GM21825 (cell line): ENCODE data around the gene GRM1.

ENCODE experiments used
- ATAC-seq: cut with Tn5 transposase; IDR thresholded peaks from one replicate; pipeline ENCODE4 v1.9.1; 2021; ENCODE audit warnings: mild to moderate bottlenecking, moderate library complexity; ENCODE audit not compliant: unreplicated experiment

GRM1 gene

DNA sequence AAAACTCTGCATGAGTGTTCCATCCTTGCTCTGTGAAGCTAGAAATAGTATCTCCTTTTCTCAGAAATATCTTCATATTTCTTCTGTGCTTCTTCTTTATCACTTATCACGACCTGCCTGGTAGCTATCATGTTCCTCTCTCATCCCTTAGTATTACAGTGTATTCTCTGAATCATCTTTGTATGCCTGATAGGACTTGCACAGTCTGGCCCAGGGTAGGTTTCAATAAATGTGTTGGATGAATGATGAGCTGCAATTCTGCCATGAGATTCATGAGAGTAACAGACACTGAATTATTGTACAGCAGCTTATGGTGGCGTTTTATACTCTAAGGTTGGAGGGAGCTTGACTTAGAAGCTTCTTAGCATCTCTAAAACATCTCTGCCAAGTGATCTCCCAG, 66.6 kb downstream of the GRM1 start:
- no peak for ATAC-seq

DNA sequence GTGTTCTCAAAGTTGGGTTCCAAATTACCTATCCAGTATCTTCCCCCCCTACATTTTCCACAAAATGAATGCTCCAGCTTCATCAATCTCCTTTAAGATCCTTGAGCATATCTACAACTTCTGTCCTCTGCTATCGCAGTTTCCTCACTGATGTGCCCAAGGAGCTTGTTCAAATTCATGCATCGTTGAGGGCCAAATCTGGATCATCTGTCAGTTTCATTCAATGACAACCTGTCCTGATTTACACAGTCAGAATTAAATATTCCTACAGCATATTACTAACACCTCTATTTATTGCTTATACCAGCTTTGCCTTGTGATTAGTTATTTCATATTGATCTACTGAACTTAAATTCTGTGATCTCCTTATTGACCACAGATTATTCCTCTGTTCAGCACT, 68.7 kb downstream of the GRM1 start:
- no peak for ATAC-seq

DNA sequence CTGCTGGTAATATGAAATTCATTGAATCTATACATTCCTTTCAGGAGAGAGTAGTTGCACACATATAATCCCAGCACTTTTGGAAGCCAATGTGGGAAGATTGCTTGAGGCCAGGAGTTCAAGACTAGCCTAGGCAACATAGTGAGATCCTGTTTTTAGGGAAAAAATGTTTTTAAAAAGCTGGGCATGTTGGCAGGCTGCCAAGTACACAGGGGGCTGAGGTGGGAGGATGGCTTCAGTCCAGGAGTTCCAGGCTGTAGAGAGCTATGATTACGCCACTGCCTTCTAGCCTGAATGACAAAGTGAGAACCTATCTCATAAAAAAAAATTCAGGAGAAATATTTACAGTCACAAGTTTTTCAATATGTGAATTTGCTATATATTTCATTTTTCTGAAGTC, 71.9 kb downstream of the GRM1 start:
- ATAC-seq = no peak

DNA sequence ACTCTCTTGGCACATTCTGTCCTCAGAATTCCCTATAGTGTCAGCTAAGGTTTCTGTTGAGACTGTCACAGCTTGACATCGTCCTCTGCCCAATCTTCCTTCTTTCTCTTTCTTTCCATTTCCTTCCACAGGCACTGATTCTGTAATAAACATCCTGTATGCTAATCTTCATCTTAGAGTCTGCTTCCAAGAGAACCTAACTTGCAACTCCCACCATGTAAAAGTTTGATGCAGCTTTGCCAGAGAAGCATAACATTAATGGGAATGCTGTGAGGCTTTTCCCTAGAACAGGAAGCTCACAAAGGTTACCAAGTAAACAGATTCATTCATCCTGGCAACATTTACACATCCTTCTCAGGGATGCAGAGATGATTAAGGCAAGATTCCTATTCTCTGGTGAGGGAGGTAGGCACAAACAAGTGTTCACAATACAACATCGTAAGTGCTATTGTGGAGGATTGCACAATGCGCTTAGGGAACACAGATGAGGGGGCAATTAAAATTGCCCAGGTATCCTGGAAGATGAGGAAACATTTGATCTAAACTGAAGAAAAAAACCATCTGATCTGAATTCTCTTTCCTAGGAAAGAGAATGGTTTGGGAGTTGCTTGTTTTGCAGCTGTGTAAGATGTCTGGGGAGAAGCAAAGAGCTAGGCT, 74.7 kb downstream of the GRM1 start:
- no peak for ATAC-seq

DNA sequence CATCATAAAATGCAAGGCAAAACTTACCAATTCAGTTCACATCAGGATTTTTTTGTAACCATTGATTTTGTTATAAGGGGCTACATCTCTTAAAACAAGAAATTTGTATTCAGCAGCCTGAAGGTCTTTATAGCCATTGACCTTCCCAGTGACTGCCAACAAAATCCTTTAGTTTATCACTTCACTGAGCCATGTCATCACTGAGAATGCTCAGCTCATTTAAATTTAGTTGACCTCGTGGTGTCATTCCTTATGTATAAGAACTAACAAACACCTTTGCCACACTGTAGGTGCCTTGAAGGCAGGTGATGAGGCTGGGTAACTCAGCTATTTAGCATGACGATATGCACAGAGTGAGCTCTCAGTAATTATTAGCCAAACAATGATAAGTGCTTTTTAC, 77.7 kb downstream of the GRM1 start:
- ATAC-seq = no peak

DNA sequence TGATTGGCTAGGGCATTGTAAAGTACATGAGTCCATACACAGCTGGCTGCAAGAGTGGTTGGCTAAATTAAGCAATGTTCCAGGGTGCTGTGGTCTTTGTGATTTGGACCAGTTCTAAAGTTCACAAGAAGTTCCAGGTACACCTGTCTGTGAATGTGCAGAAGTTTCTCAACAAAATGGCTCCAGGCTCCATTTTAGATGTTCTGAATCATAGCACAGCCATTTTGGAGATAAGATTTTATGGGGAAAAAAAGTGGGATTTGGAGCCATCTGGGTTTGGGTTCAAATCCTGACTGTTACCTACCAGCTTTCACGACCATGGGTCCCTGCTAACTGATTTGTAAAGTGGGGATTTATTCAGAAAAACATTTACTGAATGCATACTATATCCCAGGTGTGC, 82.1 kb downstream of the GRM1 start:
- no peak for ATAC-seq

DNA sequence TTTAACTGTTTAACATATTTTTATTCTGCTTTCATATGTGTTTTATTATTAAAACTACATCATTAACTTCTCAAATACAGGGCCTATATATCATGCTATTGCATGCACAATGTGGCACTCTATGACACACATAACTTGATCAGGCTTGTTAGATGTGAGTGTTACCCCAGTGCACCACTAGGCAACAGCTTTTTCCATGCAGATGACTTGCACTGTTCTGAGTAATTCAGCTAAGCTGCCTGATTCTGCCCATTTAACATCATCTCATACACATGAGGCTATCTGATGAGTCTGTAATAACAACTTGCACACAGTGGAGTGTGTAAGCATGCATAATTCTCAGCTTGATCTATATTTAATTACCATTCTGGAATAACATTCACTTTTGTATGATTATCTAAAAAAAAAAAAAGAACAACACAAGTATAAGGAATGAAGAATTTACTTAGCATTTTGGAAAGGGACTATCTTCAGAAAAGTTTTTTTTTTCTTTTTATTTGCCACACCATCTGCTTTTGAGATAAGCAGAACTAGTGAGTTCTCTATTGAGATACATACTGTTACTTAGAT, 83.1 kb downstream of the GRM1 start:
- no peak for ATAC-seq

DNA sequence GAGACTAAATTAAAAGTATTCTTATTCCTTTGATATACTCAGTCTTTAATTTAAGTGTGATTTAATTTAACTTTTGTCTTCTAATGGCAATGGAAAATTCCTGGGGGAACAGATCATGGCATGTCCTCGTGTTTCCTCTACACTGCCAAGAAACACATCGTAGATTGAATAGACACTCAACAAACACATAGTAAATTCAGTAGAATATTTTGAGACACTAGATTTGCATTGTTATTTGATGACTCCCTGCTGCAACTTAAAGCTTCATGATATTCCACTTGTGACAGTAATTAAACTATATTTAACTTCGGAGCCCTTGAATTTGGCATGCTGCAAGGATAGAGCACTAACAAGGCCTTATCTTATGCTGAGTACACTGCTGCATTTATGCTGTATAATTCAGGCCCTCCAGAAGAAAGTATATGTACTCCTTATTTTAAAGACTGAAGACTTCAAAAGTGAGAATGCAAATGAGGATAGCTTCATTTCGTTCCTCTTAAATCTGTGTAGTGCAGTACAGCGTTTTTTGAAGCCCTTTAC, 84.3 kb downstream of the GRM1 start:
- no peak for ATAC-seq

DNA sequence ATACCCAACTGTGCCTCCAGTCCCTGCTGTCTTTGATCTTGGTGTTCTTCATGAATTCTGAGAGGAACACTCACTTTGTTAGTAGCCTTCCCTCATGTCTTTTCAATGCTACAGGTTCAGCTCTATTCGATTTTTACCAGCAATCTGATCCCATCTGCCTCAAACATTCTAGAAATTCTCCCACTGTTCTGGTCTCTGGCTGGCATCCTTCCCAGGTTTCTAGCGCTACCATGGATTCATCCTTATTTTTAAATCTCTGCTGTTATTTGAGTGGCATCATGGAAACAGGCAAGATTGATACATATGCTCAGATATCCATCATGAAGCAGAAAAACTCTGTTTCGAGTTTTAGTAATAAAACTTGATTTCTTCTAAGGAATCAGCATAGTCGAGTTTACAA, 94.8 kb downstream of the GRM1 start:
- ATAC-seq = no peak

DNA sequence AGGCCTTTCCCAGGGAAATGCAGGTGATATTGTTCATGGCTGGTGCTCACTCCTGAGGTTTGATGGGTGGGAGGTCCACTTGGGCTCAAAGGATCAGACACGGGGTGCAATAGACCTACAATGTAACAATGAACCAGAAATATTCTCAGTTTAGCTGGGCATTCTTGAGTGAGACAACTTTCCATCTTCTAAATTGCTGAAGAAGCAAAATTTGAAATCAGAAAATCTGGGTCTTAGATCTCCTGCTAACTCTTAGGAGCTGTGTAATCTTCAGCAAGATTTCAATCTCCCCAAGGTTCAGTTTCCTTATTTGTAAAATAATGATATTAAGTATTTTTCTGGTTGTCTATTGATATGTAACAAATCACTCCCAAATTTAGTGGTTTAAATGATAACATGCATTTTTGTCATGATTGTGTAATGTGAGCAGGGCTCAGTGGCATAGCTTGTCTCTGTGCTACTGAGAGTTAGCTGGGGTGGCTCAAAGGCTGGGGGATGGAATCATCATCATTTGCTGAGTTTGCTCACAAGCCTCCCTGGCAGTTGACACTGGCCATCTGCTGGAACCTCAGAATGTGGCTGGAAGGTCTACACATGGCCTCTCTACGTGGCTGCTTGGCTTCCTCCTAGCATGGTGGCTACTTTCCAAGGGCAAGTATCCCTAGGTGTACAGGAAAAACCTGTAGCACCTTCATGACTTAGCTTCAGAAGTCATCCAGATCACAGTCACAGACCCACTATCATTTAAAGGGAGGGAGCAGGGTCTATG, 98.8 kb downstream of the GRM1 start:
- no peak for ATAC-seq

DNA sequence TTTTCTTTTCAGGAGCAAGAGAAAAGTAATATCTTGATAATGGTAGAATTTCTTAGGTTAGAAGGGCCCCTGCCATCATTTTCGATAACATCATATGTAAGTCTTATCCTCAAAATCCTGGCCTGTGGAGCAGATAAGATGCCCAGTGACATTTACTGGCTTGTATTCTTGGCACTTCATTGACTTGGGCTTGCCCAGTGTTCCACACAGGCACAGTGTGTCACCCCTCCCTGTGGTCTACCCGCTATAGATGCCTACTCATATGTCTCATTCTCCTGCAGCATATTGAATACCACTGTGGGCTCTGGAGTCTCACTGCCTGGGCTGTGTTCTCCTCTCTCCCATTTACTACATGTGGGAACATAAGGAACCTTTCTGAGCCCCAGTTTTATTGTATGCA, 105.0 kb downstream of the GRM1 start:
- ATAC-seq = no peak

DNA sequence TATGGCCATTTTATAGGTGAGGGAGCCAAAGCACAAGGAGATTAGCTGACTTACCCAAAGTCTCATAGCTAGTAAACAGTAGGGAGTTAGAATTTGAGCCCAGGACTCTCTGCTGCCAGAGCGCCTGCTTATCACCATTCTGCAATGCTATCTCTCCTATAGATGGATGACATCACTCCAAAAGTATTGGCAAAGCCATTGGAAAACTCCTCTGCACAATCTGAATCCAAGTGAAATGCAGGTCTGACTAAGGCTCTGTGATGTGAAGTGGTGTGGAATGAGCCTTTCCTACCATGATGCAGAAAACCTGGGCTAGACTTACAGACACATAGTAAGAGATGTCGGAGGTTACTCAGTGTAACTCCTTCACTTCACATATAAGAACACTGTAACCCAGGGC, 106.3 kb downstream of the GRM1 start:
- no peak for ATAC-seq

DNA sequence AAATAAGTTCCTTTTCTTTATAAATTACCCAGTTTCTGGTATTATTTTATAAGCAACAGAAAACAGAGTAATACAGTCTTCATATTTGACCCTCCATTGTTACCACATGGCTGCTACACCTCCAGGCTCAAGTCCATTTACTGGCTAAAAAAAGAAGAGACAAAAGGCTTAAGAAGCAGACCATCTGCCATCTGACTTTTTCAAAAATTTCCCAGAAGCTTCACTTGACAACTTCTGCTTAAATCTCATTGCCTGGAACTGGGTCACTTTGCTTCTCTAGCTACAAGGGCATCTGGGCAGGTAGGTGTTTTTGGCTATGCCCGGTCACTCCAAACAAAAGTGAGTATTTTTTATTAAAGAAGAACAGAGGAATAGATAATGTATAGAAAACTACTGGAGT, 118.0 kb downstream of the GRM1 start:
- no peak for ATAC-seq

DNA sequence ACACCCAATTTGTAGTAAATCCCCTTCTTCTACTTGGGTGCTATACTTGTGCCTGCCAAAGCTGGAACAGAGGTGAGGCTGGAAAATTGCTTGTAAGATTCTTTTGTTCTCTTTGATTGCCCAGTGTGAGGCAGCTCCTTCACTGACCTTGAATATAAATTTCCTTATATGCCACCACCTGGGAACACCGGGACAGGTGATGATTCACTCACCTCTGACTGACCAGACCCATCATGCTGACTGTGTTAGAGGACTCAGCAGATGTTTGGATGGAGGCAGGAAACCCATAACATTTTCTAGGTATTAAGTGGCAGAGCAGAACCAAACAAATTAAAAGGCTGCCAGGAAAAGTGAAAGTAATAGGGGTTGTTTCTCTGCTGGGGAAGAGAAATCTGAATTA, 120.9 kb downstream of the GRM1 start:
- ATAC-seq = no peak

DNA sequence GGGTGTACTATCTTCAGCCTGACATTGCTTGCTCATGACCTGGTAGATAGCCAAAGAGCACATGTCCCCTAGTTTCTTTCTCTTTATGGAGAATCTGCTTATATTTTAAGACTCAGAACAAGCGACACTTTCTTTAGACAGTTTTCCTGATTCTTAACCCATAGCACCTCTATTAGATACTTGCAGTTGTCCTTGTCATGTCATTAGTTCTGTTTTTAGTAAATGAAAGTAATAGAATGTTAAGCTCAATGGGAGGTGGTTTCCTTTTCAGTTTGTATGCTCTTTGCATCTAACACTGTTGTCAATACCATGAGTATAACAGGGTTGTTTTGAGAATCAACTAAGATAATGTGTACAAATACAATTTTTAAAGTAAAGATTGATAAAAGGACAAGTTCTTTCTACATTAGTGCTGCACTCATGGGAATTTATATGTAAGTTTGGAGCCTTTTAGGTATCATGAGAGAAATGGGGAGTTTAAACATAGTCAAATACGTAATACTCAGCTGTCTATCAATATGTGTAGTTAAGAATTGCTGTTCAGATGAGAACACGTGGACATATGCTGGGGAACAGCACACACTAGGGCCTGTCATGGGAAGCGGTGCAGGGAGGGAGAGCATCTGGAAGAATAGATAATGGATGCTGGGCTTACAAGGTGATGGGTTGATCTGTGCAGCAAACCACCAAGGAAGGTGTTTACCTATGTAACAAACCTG, 124.3 kb downstream of the GRM1 start:
- peak; percentile 98 for ATAC-seq

DNA sequence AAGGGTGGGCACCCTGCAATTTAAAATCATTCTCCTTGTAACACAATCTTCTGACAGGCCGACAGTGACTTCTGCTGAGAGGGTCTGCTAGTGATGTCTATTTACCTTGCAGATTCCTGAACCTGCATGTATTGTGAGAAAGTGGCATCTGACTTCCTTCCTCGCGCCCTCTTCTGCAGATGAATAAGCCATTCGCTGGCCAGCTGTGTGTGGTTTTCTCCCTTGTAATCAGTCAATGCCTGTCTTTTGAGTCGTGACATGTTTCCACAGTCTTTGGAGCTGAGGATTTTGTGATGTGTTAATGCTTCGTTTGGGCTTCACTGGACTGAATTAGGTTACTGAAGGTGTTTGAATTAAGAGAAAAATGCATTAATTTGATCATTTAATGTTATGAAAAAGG, 125.3 kb downstream of the GRM1 start:
- ATAC-seq = no peak

DNA sequence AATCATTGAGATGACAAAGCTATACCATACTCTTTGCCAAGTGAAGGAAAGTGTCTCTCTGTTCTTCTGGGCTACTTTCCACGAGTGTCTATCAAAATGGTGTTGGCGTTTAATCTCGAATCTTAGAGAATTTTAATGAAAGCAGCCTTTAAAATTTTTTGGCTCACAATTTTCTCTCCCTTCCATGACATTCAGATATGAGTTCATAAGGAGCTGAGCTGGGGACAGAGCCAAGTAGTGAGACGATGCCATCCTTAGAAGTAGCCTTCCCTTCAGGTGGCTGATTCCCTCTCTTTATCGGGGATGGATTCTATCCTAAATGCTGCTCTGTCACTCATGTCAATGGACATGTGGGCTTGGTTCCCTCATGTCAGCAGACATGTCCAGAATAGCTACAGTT, 132.8 kb downstream of the GRM1 start:
- ATAC-seq = no peak

DNA sequence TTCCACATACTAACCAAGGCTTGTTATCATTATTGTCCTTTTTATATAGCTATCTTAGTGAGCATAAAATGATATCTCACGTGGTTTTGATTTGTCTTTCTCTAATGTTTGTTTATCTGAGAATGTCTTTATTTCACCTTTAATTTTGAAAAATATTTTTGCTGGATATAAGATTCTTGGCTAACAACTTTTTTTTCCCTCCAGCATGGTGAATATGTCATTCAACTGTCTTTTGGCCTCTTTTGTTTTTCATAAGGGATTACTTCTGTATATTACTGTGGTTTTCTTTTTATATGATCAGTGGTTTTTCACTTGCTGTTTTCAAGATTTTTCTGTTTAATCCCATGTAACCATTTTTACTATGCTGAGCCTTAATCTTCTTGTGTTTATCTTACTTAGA, 141.0 kb downstream of the GRM1 start:
- no peak for ATAC-seq

DNA sequence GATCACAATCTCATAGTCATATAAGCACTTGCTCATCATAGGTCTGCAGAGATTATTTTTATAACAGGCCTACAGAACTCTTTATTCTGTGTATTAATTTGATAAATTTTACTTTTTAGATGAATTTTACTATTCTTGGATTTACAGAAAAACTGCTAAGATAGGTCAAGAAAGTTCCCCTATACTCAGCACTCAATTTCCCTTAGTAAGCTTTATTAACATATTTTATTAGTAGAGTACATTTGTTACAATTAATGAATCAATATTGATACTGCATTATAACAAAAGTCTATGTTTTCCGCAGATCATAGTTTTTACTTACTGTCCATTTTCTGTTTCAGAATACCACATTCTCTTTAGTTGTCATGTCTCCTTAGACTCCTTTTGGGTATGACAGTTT, 148.9 kb downstream of the GRM1 start:
- no peak for ATAC-seq

DNA sequence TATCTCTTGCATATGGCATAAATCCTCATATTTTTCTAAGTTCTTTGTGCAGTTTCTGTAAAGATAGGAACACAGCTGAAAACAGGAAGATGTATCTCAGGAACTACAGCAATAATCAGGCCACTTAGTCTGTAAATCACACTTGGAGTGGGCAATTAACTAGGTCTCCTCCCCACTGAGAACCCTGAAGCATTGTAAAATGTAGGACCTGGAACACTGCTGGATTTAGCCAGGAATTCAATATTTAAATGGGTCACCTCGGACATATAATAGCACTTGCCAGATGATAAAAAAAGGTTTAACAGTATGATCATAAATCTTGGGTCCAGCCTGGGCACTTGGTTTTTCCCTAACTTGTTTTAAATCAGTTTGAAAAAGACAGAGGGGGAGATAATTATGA, 155.0 kb downstream of the GRM1 start:
- ATAC-seq = no peak

DNA sequence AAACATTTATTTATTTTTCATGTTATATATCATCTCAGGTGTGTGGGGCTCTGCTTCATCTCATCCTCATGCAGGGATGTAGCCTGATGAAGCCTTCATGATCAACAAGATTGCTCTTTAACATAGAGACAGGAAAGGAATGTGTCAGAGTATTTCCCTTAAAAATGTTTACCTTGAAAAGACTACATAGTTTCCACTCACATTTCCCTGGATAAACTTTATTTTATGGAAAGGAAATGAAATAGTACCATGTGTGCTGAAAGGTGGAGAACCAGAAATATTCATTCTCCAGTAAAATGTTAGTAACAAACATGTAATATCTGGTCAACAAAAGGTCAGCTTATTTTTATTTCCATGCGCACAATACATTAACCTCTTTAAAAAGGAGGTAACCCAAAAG, 155.8 kb downstream of the GRM1 start:
- no peak for ATAC-seq

DNA sequence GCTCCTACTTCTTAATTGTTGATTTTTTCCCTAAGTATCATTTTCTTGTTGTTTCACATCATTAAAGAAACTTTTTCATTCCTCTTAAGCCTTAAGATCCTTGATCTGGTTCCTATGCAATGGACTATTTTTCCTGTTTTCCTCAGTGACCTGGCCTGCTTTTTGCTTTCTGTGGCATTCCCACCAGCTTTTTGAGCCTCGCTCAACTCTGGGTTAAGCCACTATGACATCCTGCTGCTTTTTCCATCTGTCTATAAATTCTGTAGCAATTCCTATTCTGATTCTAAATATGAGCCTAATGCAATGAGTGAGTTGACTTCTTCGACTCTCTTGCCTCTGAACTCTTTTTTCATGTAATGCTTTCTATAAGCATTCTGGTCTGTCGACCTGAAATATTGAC, 160.3 kb downstream of the GRM1 start:
- ATAC-seq = no peak
